Panc1 (cell line): ENCODE data around the gene CIC.

Experiments used
- POLR2AphosphoS5 ChIP-seq: IDR thresholded peaks from 2 replicates; pipeline ENCODE4 v1.6.1; 2012; ENCODE audit warnings: mild to moderate bottlenecking, low read depth, low read length, moderate library complexity
- TF ChIP-seq, protein P1 (sequence below): fragments of 450-650 bp; IDR thresholded peaks from 2 replicates; pipeline ENCODE4 v1.5.1; 2017; ENCODE audit warnings: mild to moderate bottlenecking

DNA sequence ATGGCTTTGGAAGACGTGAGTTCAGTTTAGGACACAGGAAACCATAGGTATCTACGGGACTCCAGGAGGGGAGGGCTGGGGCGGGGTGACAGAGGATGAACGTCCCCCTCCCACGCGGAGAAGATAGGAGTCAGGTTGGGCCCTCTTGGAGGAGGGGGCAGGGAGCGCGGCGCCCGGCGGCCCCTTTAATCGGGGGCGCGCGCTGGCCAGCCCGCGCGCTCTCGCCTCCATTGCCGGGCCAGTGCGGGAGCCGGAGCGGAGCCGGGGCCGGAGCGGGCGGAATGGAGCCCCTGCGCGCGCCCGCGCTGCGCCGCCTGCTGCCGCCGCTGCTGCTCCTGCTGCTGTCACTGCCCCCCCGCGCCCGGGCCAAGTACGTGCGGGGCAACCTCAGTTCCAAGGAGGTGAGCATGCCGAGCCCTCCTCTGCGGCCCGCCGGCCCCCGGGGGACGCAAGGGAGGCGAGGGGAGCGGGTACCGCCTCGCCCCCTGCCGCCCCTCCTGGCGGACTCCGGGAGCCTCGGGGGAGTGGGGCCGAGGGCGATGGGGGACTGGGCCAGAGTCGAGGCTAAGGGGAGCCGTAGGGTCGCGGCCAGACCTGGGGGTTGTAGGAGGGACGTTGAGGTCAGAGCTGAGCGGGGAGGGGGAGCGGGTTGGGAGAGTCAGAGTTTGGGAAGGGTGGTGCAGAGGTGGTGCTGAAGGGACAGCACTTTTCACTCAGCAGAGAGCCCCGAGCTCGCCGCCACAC, 44.2 kb downstream of the CIC start, which contains the start of gene TMEM145:
- TF ChIP-seq, protein P1, sequence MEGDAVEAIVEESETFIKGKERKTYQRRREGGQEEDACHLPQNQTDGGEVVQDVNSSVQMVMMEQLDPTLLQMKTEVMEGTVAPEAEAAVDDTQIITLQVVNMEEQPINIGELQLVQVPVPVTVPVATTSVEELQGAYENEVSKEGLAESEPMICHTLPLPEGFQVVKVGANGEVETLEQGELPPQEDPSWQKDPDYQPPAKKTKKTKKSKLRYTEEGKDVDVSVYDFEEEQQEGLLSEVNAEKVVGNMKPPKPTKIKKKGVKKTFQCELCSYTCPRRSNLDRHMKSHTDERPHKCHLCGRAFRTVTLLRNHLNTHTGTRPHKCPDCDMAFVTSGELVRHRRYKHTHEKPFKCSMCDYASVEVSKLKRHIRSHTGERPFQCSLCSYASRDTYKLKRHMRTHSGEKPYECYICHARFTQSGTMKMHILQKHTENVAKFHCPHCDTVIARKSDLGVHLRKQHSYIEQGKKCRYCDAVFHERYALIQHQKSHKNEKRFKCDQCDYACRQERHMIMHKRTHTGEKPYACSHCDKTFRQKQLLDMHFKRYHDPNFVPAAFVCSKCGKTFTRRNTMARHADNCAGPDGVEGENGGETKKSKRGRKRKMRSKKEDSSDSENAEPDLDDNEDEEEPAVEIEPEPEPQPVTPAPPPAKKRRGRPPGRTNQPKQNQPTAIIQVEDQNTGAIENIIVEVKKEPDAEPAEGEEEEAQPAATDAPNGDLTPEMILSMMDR = no peak; the same call in 1 of the 2 replicates
- TF ChIP-seq POLR2AphosphoS5 = no peak
